Superior temporal gyrus (tissue), 1 donor: Measurements from ENCODE around the gene CYREN.
A peak's percentile ranks its signal among the peaks of the same experiment; 100 is the strongest.
"Not testable (repeated sequence)": the region's sequence is repeated elsewhere in the genome, so short reads cannot be mapped to it uniquely, and the experiment has no call there.

Source experiments
- DNase-seq: peaks from one replicate; pipeline ENCODE4 v3.0.0-alpha.2; 2016; ENCODE audit errors: extremely low spot score

Gene CYREN, protein sequence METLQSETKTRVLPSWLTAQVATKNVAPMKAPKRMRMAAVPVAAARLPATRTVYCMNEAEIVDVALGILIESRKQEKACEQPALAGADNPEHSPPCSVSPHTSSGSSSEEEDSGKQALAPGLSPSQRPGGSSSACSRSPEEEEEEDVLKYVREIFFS

DNA sequence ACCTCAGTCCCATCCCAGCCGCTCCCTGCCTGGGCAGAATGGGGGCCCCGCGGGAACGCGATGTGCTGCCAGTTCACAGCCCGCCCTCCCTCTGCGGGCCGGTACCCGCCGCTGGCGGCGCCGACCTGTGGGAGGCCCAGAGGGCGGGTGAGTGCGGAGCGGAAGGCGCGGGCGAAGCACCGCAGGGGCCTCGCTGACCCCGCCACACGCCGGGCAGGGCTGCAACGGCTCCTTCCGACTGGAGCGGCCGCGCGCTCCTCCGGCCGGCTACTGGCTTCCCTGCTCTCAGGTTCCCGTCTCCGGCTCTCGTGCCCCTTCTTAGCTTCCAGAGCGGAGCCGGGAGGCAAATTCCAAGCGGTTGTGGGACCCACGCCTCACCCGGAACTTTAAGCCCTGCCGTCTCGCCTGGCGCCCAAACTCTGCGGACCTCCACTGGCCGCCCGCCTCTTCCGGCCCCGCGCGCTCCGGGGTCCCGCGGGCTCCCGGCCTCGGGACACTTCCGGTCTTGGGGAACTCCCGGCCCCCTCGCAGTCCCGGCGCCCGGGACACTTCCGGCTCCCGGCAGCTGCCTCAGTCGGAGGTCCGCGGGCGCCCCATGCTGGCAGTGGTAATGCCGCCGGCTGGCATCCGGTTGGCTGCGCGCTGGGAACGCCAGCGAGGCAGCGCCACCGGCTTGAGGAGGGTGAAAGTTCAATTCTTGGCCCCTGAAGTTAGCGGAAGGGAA, at the start of gene CYREN:
Gene CYREN (minus strand): TSS at position 434 of the 724 bp plus-strand sequence. CDS start 1,785 bp downstream, outside the sequence.
- DNase-seq: peak; percentile 93

DNA sequence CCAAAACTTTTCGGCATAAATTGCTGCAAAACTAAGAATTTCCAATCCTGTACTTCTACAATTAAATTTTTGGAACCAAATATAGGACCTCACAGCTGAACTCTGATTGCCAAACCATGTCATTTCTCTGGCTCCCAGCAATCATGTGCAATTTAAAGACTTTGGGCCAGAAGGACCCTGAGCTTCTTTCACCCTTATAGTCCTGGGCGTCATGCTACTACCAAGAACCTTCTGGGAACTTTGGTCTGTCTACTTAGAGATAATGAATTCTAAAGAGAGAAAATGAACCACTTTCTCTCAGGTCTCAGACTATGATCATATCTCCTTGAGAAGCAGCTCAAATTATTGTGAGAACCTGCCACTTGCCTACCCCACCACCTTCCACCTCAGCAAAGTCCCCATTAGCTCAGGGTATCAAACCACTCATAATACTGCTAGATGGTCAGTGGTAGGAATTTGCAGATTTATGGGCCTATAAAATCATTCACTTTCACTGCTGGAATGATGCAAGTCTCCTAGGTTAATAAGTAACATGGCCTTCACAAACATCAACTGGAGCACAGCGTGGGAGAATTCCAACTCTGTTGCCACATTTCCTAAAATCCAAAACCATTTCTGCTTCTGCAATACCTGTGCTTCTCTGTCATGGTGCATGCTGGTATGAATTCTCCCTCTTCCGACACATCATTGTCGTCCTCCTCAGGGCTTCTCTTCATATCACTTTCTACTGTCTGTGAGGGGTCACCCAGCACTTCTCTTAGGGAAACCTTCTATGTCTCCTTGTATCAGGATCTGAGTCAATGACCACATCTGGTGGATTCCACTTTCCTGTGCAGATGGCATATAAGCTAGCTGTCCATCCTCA, 47.4 kb upstream of the CYREN start:
- DNase-seq: no peak

DNA sequence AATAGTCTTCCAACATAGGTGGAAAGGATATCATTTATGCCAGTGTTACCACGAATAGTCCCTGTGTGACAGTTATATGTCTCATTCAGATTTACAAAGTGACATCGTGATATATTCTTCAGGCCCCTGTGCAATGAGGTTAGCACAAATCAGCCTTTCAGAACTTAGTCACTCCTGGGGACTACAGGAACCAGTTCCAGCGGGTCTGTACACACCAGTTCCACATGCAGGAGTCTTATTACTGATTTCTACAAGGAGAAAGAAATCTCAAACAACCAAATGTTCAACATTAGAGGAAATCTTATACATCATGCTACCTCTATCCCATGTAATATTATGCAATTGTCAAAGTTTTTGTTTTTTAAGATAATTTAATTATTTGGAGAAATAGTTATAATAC, 45.2 kb upstream of the CYREN start:
- DNase-seq: no peak

DNA sequence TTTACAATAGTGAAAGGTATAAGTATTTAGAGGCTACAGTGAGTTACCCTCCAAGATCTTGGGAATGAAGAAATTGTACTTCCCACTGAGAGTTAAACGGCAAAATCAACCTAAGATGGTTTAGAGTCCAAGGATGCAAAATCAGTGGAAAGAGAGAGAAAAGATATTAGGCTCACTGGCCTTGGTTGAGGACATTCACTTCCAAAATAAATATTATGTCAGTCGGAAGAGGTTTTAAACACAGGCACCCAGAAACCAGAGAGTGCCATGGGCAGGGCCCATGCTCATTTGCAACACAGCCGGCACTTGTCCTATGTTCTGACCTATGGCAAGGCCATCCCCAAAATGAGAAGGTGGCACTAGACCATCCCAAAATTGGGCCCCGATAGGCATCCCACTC, 44.7 kb upstream of the CYREN start:
- no peak for DNase-seq

DNA sequence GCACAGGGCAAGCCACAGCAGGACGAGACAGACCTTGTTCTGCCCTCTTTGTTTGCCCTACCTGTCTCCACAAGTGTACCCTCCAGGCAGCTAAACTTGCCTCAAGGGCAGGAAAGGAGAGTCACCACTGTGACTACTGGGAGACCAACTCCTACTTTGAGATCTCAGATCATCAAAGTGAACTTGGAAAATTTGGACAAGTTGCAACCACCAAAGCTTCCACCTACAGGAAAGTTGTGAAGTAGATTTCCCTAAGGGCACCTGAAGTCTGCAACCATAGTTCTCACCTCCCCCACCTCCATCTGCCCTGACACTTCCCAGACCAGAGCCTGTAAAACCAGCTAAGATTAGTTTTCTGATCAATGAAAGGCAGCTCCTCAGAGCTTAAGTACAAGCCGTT, 43.3 kb upstream of the CYREN start:
- DNase-seq: no peak

DNA sequence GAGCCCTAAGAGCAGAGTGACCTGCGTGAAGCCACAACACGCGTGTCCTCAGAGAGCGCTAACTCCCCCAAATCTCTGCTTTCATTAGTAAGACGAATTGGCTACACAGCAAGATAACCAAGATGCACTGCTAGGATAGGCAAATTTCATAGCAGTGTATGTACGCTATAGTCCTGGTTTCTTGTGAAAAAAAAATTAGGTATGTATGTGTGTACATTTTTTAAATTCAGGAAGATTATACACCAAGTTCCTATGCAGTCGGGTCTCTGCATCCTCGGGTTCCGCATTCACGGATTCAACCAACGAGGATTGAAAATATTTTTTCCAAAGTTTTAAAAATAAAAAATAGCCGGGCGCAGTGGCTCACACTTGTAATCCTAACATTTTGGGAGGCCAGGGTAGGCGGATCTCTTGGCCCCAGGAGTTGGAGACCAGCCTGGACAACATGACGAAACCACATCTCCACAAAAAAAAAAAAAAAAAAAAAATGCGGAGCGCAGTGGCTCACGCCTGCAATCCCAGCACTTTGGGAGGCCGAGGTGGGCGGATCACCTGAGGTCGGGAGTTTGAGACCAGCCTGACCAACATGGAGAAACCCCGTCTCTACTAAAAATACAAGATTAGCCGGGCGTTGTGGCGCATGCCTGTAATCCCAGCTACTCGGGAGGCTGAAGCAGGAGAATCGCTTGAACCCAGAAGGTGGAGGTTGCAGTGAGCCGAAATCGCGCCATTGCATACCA, 41.6 kb upstream of the CYREN start:
- DNase-seq: not testable (repeated sequence)

DNA sequence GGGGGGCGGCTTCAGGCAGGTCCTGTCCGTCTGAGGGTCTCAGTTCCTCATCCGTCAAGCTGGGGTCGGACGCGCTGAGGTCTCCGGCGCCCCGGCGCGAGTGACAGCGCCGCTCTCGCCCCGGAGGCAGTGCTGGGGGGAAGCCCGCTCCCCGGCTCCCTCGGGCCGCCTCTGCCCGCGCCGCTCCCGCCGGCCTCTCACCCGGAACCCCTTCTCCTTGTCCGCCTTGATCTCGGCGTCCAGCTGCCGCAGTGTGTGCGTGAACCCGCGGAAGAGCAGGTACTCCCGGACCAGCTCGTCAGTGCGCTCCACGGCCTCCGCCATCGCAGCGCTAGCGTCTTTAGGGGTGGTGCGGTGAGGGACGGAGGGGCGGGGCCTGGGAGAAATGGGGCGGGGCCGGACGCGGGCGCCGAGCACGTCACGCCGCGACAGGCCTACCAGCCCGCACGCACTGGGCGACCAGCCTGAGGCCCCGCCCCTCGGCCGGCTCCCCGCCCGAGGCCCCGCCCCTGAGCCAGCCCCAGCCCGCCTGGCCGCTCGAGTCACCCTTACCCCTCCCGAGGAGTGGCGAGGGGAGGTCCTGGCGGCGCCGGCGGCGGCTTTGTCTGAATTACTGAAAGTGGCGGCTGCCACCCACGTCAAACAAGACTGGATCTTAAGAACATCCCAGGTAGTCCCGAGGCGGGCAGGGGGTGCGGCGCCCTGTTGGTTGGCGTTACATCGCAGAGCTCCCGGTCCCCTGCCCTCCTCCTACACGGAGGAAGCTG, 40.9 kb upstream of the CYREN start, which contains the start of gene WDR91:
Gene WDR91 (minus strand): TSS at position 348 of the 767 bp plus-strand sequence. CDS start 24 bp downstream, at position 324.
- peak; percentile 91 for DNase-seq

DNA sequence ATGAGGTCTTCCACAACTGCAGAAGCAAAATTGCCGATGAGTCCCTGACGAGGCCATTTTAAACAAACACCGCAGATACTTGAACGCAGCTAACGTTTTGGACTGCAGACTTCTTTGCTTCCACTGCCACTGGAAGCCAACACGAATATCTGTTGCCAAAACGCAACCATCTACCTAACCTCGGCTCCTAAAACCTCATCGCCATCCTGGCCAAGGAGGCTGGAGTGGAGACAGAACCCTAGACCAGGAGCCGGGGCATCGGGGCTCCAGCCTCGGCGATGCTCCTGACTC, 40.3 kb upstream of the CYREN start:
- peak; percentile 60 for DNase-seq

DNA sequence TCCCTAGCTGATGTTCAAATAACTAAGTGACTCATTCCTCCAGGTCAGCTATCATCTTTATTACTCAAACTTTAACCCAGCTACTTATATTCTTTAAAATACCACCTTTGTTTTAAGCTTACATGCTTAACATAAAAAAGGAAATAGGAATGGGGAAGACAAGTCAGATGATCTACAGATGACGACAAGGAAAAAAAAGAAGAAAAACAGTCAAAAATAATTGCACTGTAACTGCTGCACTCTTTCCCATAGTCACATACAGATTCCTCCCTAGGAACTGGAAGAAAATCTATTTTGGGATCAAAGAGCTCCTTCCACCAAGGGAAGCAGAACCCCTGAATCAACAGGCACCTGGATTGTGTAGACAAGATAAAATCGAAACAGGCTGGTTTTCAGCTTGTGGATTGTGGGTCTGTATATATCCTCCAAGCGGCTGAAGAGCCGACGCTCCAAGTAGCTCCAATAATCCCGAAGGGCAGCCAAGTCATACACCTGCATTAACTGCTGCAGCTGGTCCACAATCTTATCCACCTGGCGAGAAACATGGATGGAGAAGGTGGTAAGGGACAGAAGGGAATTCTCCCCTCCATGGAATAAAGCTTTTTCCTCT, 38.8 kb upstream of the CYREN start:
- no peak for DNase-seq

DNA sequence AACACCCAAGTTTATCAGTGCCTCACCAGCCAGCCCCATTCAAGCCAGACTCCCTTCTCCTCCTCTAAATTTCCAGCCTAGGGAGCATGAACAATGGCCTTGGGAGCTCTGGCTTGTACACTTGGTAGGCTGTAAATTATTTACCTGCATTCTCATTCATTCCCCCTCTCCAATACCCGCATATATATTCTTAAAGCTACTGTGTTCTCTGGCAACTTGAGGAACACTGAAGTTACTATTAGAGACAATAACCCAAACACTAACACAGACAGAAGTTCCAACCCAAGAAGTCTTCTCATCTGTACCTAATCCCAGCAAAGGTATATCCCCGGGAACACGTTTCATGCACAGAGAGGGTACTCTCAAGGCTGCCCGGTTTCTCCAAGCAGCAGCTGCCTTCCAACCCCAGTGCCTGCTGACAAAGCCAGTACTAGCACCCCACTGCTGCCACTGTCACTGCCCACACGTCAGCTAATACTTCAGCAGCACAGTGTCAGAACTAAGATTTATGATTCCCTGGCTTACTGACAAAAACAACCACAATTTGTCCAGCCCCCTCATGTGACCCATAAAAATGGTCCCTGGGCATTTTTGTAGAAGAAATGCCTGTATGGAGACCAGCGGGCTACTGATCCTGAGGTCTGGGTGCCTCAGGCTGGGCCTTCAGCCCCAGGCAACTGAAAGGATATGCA, 37.7 kb upstream of the CYREN start:
- no peak for DNase-seq

DNA sequence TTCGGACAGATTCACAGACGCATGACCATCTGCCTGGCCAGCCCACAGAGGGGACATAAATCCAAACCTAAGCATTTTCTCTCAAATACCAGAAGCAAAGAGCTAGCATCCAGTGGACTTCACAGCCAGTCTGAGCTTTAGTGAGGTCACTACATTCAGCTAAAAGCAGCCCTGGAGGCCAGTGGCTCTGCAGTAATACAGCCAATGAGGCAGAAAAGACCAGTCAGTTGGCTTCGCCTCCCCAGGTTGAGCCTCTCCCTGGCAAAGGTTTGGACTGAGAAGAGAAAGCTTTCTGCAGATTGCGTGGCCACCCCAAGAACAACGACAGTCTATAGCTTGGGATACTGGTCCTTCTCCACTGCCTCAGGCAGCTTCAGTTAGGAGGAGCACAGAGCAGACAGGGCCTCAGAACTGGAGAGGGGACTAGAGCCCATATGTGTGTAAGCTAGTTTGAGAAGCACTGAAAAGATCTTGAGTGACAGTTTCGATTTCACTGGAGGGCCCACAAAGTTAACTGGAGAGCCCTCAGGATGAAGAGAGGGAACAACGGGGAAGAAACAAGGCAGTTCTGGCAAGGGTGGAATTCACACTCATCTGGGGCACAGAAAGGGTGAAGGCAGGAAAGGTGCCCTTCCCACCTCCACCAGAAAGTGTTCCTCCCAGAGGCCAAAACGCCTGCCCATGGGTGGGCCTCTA, 37.0 kb upstream of the CYREN start:
- DNase-seq: no peak

DNA sequence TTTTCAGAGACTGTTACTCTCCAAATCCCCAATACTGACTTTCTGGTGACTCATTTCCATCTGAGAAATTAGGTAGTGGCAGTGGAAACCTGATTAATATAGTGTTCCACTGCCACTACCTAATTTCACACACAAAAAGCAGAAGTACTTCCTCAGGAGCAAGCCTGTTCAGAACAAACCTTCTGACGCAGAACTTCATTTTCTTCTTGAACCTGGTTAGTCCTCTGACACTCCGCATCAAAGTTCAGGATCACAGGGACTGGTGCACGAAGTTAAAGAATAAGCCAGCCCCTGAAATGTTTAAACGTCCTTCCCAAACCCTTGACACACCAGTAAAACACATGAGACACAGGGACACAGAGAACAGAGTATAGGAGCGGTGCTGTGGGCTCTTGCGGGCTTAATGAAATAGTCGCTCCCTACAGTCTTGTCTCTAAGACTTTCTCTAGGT, 36.5 kb upstream of the CYREN start:
- no peak for DNase-seq

DNA sequence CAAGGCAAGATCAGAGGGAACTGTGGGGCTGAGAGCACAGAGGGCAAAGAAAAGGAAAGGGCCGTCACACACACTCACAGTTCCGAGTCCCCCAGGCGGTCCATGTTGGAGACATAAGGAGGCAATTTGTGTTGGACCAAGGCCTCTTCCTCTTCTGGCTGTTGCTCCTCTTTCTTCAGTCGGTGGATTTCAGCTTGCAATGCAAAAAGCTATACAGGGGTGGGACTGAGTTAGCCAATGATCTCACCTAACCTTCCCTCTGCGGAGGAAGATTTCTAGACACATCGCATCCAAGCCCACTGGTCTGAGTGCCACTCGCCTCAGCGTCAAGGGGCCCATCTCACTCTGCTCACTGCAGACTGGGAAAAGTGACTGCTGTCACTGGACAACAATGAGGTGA, 35.3 kb upstream of the CYREN start:
- no peak for DNase-seq

DNA sequence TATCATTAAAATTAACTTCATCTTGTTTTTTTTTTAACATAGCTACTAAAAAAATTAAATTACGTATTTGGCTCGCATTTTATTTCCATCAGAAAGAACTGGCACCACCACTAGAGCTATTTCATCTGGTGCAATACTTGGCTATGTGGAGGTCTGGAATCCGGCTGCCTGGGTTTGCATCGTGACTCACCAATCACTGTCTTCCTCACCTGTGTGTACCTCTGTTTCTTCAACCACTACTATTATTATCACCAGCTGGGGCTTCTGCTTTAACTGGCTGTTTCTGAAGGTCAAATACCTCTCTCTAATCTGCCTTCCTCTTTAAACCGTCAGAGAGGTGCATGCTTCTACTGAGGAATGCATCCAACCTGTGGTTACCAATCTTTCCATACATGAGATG, 34.4 kb upstream of the CYREN start:
- DNase-seq: no peak

DNA sequence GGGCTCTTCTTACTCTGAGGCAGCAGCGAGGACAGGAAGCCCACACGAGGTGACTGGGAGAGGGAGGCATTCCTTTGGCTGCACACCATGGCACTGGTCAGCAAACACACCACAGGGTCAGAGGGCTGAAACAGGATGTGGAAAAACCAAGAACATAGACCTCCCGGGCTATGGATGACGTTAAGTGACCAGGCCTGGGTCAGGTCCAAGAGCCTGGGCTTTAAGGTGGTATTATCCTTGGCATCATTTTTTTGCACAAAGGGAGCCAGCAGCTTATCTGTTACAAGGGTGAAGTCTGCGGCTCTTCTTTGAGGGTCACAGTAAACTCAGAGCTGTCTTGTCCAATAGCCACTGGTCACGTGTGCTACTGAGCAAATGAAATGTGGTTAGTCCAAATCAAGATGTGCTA, 33.8 kb upstream of the CYREN start:
- no peak for DNase-seq

DNA sequence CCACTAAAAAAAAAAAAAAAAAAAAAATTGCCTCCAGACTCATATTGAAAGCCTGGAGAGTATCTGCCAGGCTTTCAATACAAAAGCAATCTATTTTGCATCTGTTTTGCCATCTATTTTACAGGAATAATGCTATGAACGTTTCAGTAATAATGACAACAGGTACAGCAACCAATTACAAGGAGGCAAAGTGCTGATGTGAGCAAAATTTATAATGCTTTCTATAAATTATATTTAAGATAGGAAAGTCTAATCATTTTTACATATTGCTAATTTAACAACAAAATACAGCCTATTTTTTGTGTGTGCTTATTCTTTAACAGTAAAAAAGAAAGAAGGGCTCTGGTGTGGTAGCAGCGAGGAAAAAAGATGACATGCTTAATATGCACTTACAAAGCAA, 30.8 kb upstream of the CYREN start:
- DNase-seq: no peak

DNA sequence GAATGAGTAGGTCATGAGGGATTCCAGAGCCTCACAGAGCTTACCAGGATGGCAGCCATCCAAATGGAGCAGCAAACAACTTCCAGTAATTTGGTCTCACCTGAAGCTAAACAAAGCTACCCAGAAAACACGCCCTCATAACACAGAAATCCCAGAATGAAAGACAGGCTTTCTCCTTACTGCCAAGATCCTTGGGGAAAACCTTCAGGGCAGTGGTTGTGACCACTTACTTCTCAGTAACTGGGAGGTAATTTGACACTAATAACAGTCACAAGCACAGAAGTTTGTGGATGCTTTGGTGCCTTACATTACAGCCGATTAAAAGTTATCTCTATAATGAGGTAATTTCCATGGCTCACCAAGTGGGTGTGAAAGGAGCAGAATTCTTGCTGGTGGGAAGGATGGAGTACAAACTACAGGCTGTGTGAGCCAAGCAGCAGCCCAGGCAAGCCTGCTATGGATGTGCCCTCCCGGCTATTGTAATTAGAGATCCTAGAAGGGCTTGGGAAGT, 30.4 kb upstream of the CYREN start:
- no peak for DNase-seq

DNA sequence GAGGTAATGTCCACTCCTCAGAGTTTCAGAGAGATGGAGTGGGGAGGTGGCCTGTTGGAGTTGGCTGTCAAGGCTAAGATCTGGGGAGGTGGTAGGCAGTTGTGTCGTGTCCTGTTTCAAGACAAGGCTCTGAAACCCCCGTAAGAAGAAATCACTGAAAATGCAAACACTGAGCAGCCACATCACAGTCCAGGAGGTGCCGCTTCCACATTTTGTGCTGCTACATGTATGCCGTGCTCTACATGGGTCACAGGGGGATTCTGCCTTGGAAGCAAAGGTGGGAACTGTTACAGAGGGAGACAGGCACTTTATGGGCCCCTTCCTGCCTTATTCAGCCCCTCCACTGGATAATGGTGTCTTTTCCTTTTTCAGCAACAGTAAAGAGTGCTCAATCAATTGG, 28.9 kb upstream of the CYREN start:
- DNase-seq: no peak

DNA sequence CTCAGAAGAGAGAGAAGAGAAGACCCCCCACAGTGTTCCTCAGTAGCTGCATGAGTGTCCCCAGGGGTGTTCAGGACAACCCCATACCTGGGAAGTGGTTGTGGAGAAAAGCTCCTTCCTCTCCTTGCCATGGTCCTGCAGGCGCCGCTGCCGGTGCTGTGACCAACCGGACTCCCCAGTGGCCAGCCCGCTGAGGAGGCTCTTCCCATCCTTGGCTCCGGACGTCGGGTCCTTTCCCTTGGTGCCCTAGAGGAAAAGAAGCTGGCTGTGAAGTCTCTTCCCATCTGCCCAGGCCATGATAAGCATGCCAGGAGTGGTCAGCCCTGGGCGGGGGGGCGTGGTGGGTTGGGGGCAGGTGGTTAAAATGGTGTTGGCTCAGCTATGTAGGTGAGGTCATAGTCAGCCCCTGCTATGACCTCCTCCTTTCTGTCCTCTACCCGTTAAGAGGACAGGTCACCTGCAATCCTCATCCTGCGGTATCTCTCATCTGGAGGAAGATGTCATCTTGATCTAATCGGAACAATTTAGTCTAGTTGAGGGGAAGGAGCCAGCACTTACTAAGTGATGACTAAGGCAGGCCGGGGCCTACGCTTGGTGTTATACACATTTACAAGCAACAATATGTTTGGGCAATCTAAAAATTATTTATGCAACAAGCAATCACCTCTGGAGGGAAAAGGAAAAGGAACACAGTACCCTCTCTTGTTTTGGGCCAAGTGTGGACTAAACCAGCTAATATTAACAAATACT, 27.6 kb upstream of the CYREN start:
- no peak for DNase-seq
